WERI-Rb-1 (cell line): ENCODE data around the gene PDLIM1.
A peak's percentile ranks its signal among the peaks of the same experiment; 100 is the strongest.

ENCODE experiments used
- DNase-seq: peaks from one replicate; pipeline ENCODE4 v3.0.0-alpha.2; 2020
- H3K27ac ChIP-seq: fragments of 250-450 bp; sonication (Bioruptor Pico); 2 replicates; pipeline ENCODE4 v1.5.1; 2020; ENCODE audit warnings: mild to moderate bottlenecking, moderate library complexity
- H3K27me3 ChIP-seq: fragments of 250-450 bp; sonication (Bioruptor Pico); 2 replicates; pipeline ENCODE4 v1.5.1; 2021; ENCODE audit warnings: mild to moderate bottlenecking, low read depth, moderate library complexity; ENCODE audit not compliant: insufficient read depth, severe bottlenecking
- H3K36me3 ChIP-seq: fragments of 250-450 bp; sonication (Bioruptor Pico); 2 replicates; pipeline ENCODE4 v1.5.1; 2020; ENCODE audit warnings: mild to moderate bottlenecking, moderate library complexity
- H3K4me3 ChIP-seq: 2 replicates; pipeline ENCODE4 v1.5.1; 2011; ENCODE audit warnings: low read depth, mild to moderate bottlenecking, control low read depth, low read length
- H3K9me3 ChIP-seq: fragments of 250-450 bp; sonication (Bioruptor Pico); 2 replicates; pipeline ENCODE4 v1.5.1; 2021; ENCODE audit warnings: mild to moderate bottlenecking, moderate library complexity; ENCODE audit not compliant: severe bottlenecking
- TF ChIP-seq, protein P1 (sequence below): IDR thresholded peaks from 2 replicates; pipeline ENCODE4 v1.5.1; 2011; ENCODE audit warnings: low read depth, mild to moderate bottlenecking, control low read depth, inconsistent platforms, low read length

PDLIM1 gene

GRCh38 chr10:95305606-95306317 lies 15.0 kb upstream of the PDLIM1 start:
- Histone ChIP-seq H3K4me3 (no peak overlapping the region), H3K27ac (no peak overlapping the region), H3K27me3 (no peaks in the 10 kb centered on the region), H3K9me3 (no peaks in the 10 kb centered on the region), H3K36me3 (no peaks in the 10 kb centered on the region)
- no peak for DNase-seq
- TF ChIP-seq, protein P1, sequence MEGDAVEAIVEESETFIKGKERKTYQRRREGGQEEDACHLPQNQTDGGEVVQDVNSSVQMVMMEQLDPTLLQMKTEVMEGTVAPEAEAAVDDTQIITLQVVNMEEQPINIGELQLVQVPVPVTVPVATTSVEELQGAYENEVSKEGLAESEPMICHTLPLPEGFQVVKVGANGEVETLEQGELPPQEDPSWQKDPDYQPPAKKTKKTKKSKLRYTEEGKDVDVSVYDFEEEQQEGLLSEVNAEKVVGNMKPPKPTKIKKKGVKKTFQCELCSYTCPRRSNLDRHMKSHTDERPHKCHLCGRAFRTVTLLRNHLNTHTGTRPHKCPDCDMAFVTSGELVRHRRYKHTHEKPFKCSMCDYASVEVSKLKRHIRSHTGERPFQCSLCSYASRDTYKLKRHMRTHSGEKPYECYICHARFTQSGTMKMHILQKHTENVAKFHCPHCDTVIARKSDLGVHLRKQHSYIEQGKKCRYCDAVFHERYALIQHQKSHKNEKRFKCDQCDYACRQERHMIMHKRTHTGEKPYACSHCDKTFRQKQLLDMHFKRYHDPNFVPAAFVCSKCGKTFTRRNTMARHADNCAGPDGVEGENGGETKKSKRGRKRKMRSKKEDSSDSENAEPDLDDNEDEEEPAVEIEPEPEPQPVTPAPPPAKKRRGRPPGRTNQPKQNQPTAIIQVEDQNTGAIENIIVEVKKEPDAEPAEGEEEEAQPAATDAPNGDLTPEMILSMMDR = no peak

GRCh38 chr10:95304976-95305375 lies 14.2 kb upstream of the PDLIM1 start:
- Histone ChIP-seq H3K27me3 (no peaks in the 10 kb centered on the region), H3K27ac (no peak overlapping the region; the same call in 1 of the 2 replicates), H3K9me3 (no peaks in the 10 kb centered on the region), H3K36me3 (no peaks in the 10 kb centered on the region), H3K4me3 (no peak overlapping the region)
- TF ChIP-seq, protein P1 = no peak
- no peak for DNase-seq

DNA sequence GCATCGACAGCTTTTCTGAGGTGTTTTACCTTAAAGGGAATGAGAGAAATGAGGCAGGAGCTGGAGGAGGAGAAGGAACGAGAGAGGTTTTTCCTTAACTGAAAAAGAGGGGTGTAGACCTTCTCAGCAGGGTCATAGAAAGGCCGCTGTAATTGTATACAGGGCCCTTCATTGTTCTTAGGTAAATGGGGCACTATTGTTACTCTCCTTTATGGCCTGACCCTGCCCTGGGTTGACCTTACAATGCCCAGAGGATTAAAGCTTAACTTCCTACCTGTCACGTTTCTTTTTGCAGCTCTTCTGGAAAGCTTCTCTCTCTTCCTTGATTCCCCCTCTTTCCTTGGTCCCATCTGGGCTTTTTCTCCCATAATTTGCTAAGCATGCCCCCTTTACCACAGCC lies 13.7 kb upstream of the PDLIM1 start:
- peak; percentile 48 for DNase-seq
- H3K36me3 ChIP-seq = no peaks in the 10 kb centered on the region
- H3K4me3 ChIP-seq = no peak overlapping the region
- TF ChIP-seq, protein P1 = no peak
- H3K27ac ChIP-seq = peak overlapping the region; percentile 4; the same call in 1 of the 2 replicates
- no peaks in the 10 kb centered on the region for H3K9me3 ChIP-seq
- no peaks in the 10 kb centered on the region for H3K27me3 ChIP-seq

DNA sequence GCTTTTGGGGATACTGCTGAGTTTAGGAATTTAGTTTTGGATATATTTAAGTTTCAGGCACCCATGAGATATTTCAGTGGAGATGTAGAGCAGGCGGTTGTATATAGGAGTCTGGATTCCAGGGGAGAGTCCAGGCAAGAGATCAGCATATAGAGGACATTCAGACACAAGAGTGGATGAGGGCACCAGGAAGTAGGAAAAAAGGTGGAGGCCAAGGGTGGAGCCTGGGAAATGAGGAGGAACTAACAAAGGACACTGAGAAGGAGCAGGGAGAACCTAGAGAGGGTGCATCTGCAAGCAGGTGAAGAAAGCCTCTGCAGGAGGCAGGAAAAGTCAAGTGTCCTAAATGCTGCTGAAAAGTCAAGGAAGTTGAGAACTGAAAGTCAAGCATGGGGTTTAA lies 13.1 kb upstream of the PDLIM1 start:
- DNase-seq = no peak
- Histone ChIP-seq H3K27me3 (no peaks in the 10 kb centered on the region), H3K36me3 (no peaks in the 10 kb centered on the region), H3K9me3 (no peaks in the 10 kb centered on the region), H3K27ac (no peak overlapping the region), H3K4me3 (no peak overlapping the region)
- TF ChIP-seq, protein P1 = no peak

DNA sequence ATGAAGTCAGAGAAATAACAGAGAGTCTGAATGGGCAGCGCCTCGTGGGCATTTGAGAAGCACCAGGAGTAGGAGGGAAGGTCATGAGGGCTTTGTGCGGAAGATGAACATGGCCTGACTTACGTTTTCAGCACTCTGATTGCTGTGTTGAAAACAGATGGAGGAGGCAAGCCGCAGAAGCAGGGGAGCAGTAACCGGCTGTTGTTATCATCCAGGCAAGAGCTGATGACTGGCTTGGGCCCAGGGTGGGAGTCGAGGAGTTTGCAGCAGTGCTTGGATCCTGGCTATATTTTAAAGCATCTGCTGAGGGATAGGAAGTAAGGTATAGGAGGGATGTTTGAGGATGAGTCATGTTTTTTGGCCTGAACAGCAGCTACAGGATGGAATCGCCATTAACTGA lies 12.7 kb upstream of the PDLIM1 start:
- no peak overlapping the region for H3K27ac ChIP-seq
- no peaks in the 10 kb centered on the region for H3K36me3 ChIP-seq
- DNase-seq = no peak
- H3K27me3 ChIP-seq = no peaks in the 10 kb centered on the region
- no peak overlapping the region for H3K4me3 ChIP-seq
- H3K9me3 ChIP-seq = no peaks in the 10 kb centered on the region
- TF ChIP-seq, protein P1 = no peak
